A549 treated with CORT108297 at 1 μM for 4 hours (cell line): ENCODE data around the gene EFCAB6. TPM values are rescaled to one million over a fixed set of nuclear protein-coding genes. Genes with fewer than 3 reads are reported as not detected.

Source experiments
- total RNA-seq: library from RNA; stranded (reverse); fragments of 200-300 nt; extraction: Qiagen RNA extraction; gene quantifications from 5 replicates; pipeline ENCODE4 v1.2.3, GENCODE V29; 2022

EFCAB6 gene
- total RNA-seq, result 0.38 to 0.62 TPM (median 0.51 TPM) in 5 replicates

GRCh38 chr22:43812149-43812842 is at the start of gene EFCAB6:
Gene EFCAB6, minus strand, starts transcription at chr22:43812305. Its CDS starts 29,987 bp downstream, at chr22:43782318.

Other genes with a start within 250 kb of the EFCAB6 start
- not detected in 5 replicates for gene SULT4A1, start 50.2 kb upstream of the EFCAB6 start, total RNA-seq
- gene PNPLA5, start 79.7 kb upstream of the EFCAB6 start, total RNA-seq, result 0.03 to 0.07 TPM in 2 of 5 replicates, not detected in the others
- gene PNPLA3, start 111.5 kb upstream of the EFCAB6 start, total RNA-seq, result 0.68 to 1.2 TPM (median 0.95 TPM) in 5 replicates
- gene SAMM50, start 143.1 kb upstream of the EFCAB6 start, total RNA-seq, result 43.5 to 49.1 TPM (median 46.7 TPM) in 5 replicates
- gene PARVB, start 212.0 kb upstream of the EFCAB6 start, total RNA-seq, result 35.5 to 45.1 TPM (median 40.3 TPM) in 5 replicates